Memory B cell (primary cell): ENCODE measurements around the gene IKBKG.
A peak's percentile ranks its signal among the peaks of the same experiment; 100 is the strongest.

ENCODE experiments used
- ATAC-seq: fragments of 150-1000 bp; cut with Tn5 transposase; 2 replicates; pipeline ENCODE4 v1.10.0; 2021; ENCODE audit warnings: low read depth, mild to moderate bottlenecking, moderate library complexity
- DNase-seq, 2 donors: peaks; one replicate each; pipeline ENCODE4 v3.0.0; 2022; ENCODE audit warnings: low spot score in 2 of 2
- H3K27ac Mint-ChIP-seq: one replicate; pipeline ENCODE4 v1.8.0; 2022; ENCODE audit warnings: mild to moderate bottlenecking, moderate library complexity, mixed read lengths
- H3K27me3 Mint-ChIP-seq: one replicate; pipeline ENCODE4 v1.8.0; 2022; ENCODE audit warnings: mixed read lengths
- H3K36me3 Mint-ChIP-seq: one replicate; pipeline ENCODE4 v1.8.0; 2022; ENCODE audit warnings: mild to moderate bottlenecking, mixed read lengths
- H3K4me1 Mint-ChIP-seq: one replicate; pipeline ENCODE4 v1.8.0; 2022; ENCODE audit warnings: mixed read lengths
- H3K4me3 Mint-ChIP-seq: one replicate; pipeline ENCODE4 v1.8.0; 2022; ENCODE audit warnings: mild to moderate bottlenecking, moderate library complexity, mixed read lengths
- H3K9me3 Mint-ChIP-seq: one replicate; pipeline ENCODE4 v1.8.0; 2022; ENCODE audit warnings: mixed read lengths

Gene IKBKG

DNA sequence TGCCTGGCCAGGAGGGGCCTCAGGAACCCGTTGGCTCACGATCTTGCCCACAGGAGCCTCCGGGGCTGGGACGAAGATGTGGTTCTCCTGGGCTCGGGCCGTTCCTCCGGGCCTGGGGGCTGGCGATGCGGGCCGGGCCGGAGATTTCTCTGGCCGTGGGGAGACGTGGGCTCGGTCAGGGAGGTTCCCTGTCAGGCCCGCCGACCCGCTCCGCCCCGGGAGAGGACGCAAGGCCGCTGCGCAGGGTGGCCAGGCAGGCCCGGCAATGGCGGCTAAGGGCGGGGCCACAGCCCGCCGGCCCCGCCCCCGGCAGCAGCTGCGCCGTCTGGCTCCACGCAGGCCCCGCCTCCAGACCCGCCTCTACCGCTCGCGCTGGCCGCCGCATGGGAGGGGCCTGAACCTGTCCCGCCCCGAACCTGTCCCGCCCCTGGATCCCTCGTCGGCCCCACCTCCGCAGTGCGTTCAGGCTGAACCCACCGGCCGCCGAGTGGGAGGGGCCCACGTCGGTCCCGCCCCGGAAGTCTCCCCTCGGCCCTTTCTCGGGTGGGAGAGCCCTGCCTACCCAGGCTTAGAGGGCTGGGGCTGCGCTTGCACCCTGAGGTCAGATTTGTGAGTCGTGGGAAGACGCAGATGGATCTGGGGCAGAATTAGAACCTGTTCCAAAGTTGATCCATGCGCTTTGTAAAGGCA lies 31.3 kb upstream of the IKBKG start, which contains the start of gene FAM3A:
FAM3A (minus strand) TSS at position 267 of the 690 bp plus-strand sequence. CDS start 460 bp downstream, outside the sequence.
- no peaks in the 10 kb centered on the region for H3K27me3 Mint-ChIP-seq
- peaks cover 12% of the 10 kb centered on the region for H3K4me1 Mint-ChIP-seq
- peaks cover 2% of the 10 kb centered on the region for H3K36me3 Mint-ChIP-seq
- H3K27ac Mint-ChIP-seq = peak within 1 kb of the TSS; percentile 86
- peak within 1 kb of the TSS; percentile 88 for H3K4me3 Mint-ChIP-seq
- DNase-seq (peak; percentile 75 to 83), ATAC-seq (peak; percentile 93)
- H3K9me3 Mint-ChIP-seq = no peaks in the 10 kb centered on the region

- H3K9me3 Mint-ChIP-seq = no peaks in the 10 kb centered on the region
- H3K27ac Mint-ChIP-seq = peak overlapping the region; percentile 86
- ATAC-seq = peak; percentile 9
- no peaks in the 10 kb centered on the region for H3K27me3 Mint-ChIP-seq
- peaks cover 2% of the 10 kb centered on the region for H3K36me3 Mint-ChIP-seq
- H3K4me1 Mint-ChIP-seq = peaks cover 12% of the 10 kb centered on the region
- no peak for DNase-seq
- peak overlapping the region; percentile 88 for H3K4me3 Mint-ChIP-seq
Measured at GRCh38 chrX:154516656-154517100, 30.7 kb upstream of the IKBKG start.

DNA sequence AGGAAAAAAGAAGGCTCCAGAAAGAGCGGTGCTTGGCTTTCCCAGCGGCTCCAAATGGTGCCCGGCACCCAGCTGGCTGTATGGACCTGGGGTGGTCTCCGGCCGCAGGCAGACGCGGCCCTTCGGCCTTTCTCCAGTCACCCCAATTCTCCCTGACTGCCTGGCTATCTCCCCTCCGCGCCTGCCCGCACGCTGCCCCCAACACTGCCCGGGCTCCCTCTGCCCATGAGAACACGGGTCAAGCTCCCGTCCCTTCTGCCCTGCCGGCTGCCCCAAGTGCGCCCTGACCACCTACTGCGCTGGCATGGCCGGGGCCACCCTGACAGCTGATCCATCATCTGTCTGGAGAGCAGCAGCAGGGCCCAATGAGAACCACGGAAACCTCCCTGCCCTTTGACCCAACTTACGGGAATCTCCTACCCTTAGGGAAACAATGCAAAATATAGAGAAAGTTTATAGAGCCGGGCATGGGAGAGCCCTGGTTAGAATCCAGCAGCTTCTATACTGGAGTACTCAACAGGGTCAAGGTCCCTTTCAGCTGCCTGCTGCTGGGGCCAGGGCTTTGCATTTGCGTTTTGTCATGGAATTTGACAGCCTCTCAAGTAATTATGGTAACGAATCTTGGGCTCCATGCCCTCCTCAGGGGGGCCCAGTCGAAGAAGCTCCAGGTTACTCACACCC lies 30.2 kb upstream of the IKBKG start:
- Mint-ChIP-seq H3K4me3 (peak overlapping the region; percentile 14), H3K27ac (peak overlapping the region; percentile 45), H3K27me3 (no peaks in the 10 kb centered on the region), H3K36me3 (peaks cover 2% of the 10 kb centered on the region), H3K9me3 (no peaks in the 10 kb centered on the region), H3K4me1 (peaks cover 12% of the 10 kb centered on the region)
- DNase-seq = no peak
- no peak for ATAC-seq

- peaks cover 7% of the 10 kb centered on the region for H3K4me1 Mint-ChIP-seq
- H3K27ac Mint-ChIP-seq = no peak overlapping the region
- DNase-seq = no peak
- H3K27me3 Mint-ChIP-seq = no peaks in the 10 kb centered on the region
- no peak for ATAC-seq
- H3K4me3 Mint-ChIP-seq = no peak overlapping the region
- H3K36me3 Mint-ChIP-seq = no peaks in the 10 kb centered on the region
- no peaks in the 10 kb centered on the region for H3K9me3 Mint-ChIP-seq
Measured at GRCh38 chrX:154519389-154519788, 28.0 kb upstream of the IKBKG start.

DNA sequence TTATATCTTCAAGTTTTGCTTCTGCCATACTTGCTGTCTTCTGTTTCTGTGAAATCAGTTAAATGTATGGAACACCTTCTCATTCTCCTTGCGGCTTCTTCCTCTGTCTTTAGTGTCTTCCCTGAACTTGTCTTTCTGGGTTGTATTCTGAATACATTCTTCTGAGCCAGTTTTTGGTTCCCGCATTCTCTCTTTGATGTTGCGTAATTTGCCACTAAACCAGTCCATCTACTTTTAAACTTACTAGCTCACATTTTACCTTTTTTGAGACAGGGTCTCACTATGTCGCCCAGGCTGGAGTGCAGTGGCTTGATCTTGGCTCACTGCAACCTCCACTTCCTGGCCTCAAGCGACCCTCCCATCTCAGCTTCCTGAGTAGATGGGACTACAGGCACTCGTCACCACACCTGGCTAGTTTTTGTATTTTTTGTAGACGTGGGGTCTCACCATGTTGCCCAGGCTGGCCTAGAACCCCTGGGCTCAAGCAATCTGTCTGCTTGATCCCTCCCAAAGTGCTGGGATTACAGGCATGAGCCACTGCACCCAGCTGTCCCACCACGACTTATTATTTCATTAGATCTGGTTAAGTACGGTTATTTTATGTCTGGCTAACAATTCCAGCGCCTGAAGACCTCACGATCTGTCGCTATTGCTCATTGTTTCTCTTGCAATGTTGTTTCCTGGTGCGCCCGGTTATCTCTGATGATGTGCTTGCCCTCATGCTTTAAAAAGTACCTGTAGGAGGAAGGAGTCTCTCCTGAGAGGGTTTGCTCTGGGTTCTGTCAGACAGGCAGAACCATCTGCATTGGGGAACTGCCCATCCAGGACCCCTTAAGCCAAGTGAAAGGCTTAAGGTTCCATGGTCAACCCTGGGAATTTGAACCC lies 21.6 kb upstream of the IKBKG start:
- Mint-ChIP-seq H3K36me3 (peaks cover under 1% of the 10 kb centered on the region), H3K27me3 (no peaks in the 10 kb centered on the region), H3K27ac (peak overlapping the region; percentile 17), H3K4me3 (no peak overlapping the region), H3K9me3 (no peaks in the 10 kb centered on the region), H3K4me1 (peaks cover 2% of the 10 kb centered on the region)
- DNase-seq (no peak), ATAC-seq (no peak)

GRCh38 chrX:154526901-154527675 lies 20.3 kb upstream of the IKBKG start:
- Mint-ChIP-seq H3K9me3 (no peaks in the 10 kb centered on the region), H3K27ac (peak overlapping the region; percentile 84), H3K4me3 (peak overlapping the region; percentile 72), H3K27me3 (no peaks in the 10 kb centered on the region), H3K36me3 (peaks cover 4% of the 10 kb centered on the region), H3K4me1 (peaks cover 2% of the 10 kb centered on the region)
- DNase-seq (peak; percentile 28 to 43), ATAC-seq (peak; percentile 88)

DNA sequence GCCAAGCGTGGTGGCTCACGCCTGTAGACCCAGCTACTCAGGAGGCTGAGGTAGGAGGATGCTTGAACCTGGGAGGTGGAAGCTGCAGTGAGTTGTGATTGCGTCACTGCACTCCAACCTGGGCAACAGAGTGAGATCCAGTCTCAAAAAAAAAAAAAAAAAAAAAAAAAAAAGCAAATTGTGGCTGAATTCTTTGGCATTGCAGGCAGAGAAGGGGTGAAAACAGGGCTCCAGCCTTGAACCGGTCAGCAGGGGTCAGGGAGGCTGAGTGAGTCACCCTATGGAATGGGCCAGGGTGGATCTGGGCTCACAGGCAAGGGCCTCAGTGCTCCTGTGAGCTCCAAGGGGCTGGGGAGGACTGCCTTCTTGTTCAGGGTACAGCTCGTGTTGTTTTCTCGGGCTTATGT lies 18.2 kb upstream of the IKBKG start:
- H3K27ac Mint-ChIP-seq = no peak overlapping the region
- H3K9me3 Mint-ChIP-seq = no peaks in the 10 kb centered on the region
- no peak overlapping the region for H3K4me3 Mint-ChIP-seq
- peaks cover 4% of the 10 kb centered on the region for H3K36me3 Mint-ChIP-seq
- no peaks in the 10 kb centered on the region for H3K27me3 Mint-ChIP-seq
- ATAC-seq = no peak
- DNase-seq = no peak
- H3K4me1 Mint-ChIP-seq = peaks cover 2% of the 10 kb centered on the region

GRCh38 chrX:154530286-154530685 lies 17.1 kb upstream of the IKBKG start:
- Mint-ChIP-seq H3K9me3 (no peaks in the 10 kb centered on the region), H3K4me1 (peaks cover 6% of the 10 kb centered on the region), H3K27me3 (no peaks in the 10 kb centered on the region), H3K27ac (no peak overlapping the region), H3K4me3 (no peak overlapping the region), H3K36me3 (peaks cover 7% of the 10 kb centered on the region)
- no peak for DNase-seq
- ATAC-seq = no peak

DNA sequence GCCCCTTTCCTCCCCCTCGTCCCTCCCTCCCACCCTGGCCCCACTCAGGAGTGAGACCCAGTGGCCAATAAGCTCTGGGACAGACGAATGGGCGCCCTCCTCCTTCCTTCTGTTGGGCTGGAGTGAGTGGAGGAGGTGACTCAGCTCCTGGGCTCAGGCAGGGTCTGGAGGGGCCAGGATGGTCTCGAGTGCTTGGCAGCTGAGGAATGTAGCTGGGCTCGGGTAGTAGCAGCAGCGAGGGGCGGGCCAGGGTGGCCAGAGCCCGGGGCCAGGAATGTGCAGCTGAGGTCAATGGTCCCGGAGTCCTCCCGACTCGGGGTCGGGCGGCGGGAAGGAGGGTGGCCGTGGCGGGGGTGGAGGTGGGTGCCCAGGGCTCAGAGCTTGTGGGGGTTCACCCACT lies 15.8 kb upstream of the IKBKG start:
- peaks cover 6% of the 10 kb centered on the region for H3K4me1 Mint-ChIP-seq
- peaks cover 7% of the 10 kb centered on the region for H3K36me3 Mint-ChIP-seq
- DNase-seq (no peak), ATAC-seq (no peak)
- H3K9me3 Mint-ChIP-seq = no peaks in the 10 kb centered on the region
- no peaks in the 10 kb centered on the region for H3K27me3 Mint-ChIP-seq
- H3K4me3 Mint-ChIP-seq = no peak overlapping the region
- H3K27ac Mint-ChIP-seq = no peak overlapping the region

- H3K36me3 Mint-ChIP-seq = peaks cover 7% of the 10 kb centered on the region
- no peak overlapping the region for H3K27ac Mint-ChIP-seq
- no peak for ATAC-seq
- no peak for DNase-seq
- H3K27me3 Mint-ChIP-seq = no peaks in the 10 kb centered on the region
- no peaks in the 10 kb centered on the region for H3K9me3 Mint-ChIP-seq
- no peak overlapping the region for H3K4me3 Mint-ChIP-seq
- H3K4me1 Mint-ChIP-seq = peaks cover 4% of the 10 kb centered on the region
Measured at GRCh38 chrX:154532690-154533089, 14.7 kb upstream of the IKBKG start.

- ATAC-seq (peak; percentile 98), DNase-seq (peak; percentile 84 to 96)
- Mint-ChIP-seq H3K27ac (peak overlapping the region; percentile 53), H3K4me3 (no peak overlapping the region), H3K36me3 (peaks cover 7% of the 10 kb centered on the region), H3K4me1 (peaks cover 4% of the 10 kb centered on the region), H3K27me3 (no peaks in the 10 kb centered on the region), H3K9me3 (no peaks in the 10 kb centered on the region)
Measured at GRCh38 chrX:154534526-154535322, 12.7 kb upstream of the IKBKG start.

DNA sequence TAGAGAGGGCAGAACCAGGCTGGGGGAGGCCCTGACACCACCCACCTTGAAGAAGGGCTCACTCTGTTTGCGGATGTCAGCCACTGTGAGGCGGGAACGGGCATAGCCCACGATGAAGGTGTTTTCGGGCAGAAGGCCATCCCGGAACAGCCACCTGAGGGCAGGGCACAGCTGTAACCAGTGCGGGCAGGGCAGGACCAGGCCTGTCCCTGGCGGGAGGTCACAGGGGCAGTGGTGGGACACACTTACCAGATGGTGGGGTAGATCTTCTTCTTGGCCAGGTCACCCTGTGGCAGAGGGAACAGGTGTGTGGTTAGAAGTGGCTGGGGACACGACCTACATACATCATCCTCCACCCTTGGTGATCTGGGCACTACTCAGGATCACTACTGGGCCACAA lies 11.5 kb upstream of the IKBKG start:
- Mint-ChIP-seq H3K9me3 (no peaks in the 10 kb centered on the region), H3K4me1 (peaks cover 4% of the 10 kb centered on the region), H3K27me3 (no peaks in the 10 kb centered on the region), H3K36me3 (peaks cover 6% of the 10 kb centered on the region), H3K27ac (no peak overlapping the region), H3K4me3 (no peak overlapping the region)
- ATAC-seq (no peak), DNase-seq (no peak)

- peaks cover 12% of the 10 kb centered on the region for H3K4me1 Mint-ChIP-seq
- peaks cover 3% of the 10 kb centered on the region for H3K36me3 Mint-ChIP-seq
- no peak for DNase-seq
- no peak overlapping the region for H3K27ac Mint-ChIP-seq
- no peak for ATAC-seq
- H3K9me3 Mint-ChIP-seq = no peaks in the 10 kb centered on the region
- no peak overlapping the region for H3K4me3 Mint-ChIP-seq
- no peaks in the 10 kb centered on the region for H3K27me3 Mint-ChIP-seq
Measured at GRCh38 chrX:154539077-154539476, 8.3 kb upstream of the IKBKG start.
